HG02623 (cell line): ENCODE data around the gene MRPL58.
"Not testable (repeated sequence)": the region's sequence is repeated elsewhere in the genome, so short reads cannot be mapped to it uniquely, and the experiment has no call there.

Source experiments
- ATAC-seq: cut with Tn5 transposase; IDR thresholded peaks from one replicate; pipeline ENCODE4 v1.9.1; 2021; ENCODE audit warnings: moderate library complexity; ENCODE audit not compliant: unreplicated experiment

The MRPL58 gene

GRCh38 chr17:75012096-75012345 lies 449 bp upstream of the MRPL58 start:
- ATAC-seq, result no peak

GRCh38 chr17:75013092-75013559 lies 656 bp downstream of the MRPL58 start:
- no peak for ATAC-seq

- ATAC-seq, result no peak
These were observed 6.7 kb downstream of the MRPL58 start for GRCh38 chr17:75019146-75019545.

- ATAC-seq, result no peak
These were observed 7.2 kb downstream of the MRPL58 start for GRCh38 chr17:75019710-75020109.

- no peak for ATAC-seq
These were observed 8.1 kb downstream of the MRPL58 start for GRCh38 chr17:75020331-75021110.

- ATAC-seq, result no peak
These were observed 12.4 kb downstream of the MRPL58 start for GRCh38 chr17:75024686-75025397.

GRCh38 chr17:75025398-75025734 lies 12.9 kb downstream of the MRPL58 start:
- ATAC-seq, result not testable (repeated sequence)

- ATAC-seq, result not testable (repeated sequence)
These were observed 14.2 kb downstream of the MRPL58 start for GRCh38 chr17:75026650-75027049.

- no peak for ATAC-seq
These were observed 17.7 kb downstream of the MRPL58 start for GRCh38 chr17:75030161-75030560.

- ATAC-seq, result no peak
These were observed 19.7 kb downstream of the MRPL58 start for GRCh38 chr17:75031972-75032719.

- no peak for ATAC-seq
These were observed 20.3 kb downstream of the MRPL58 start for GRCh38 chr17:75032720-75033280.

GRCh38 chr17:75033346-75034235 lies 21.1 kb downstream of the MRPL58 start:
- ATAC-seq, result peak; percentile 31

GRCh38 chr17:75034236-75034908 lies 21.9 kb downstream of the MRPL58 start:
- peak; percentile 35 for ATAC-seq

GRCh38 chr17:75036643-75037268 lies 24.3 kb downstream of the MRPL58 start:
- no peak for ATAC-seq

GRCh38 chr17:75039238-75039637 lies 26.8 kb downstream of the MRPL58 start:
- no peak for ATAC-seq

GRCh38 chr17:75041656-75042280 lies 29.3 kb downstream of the MRPL58 start:
- ATAC-seq, result no peak

- not testable (repeated sequence) for ATAC-seq
These were observed 31.3 kb downstream of the MRPL58 start for GRCh38 chr17:75043789-75044188.

- no peak for ATAC-seq
These were observed 32.2 kb downstream of the MRPL58 start for GRCh38 chr17:75044716-75045115.

- not testable (repeated sequence) for ATAC-seq
These were observed 33.5 kb downstream of the MRPL58 start for GRCh38 chr17:75045946-75046406.
